ENCODE results near the gene SUSD3. TPM values are rescaled to one million over a fixed set of nuclear protein-coding genes. Genes with fewer than 3 reads are reported as not detected.

The SUSD3 gene
- total and polyA plus RNA-seq, 2 of the 4 experiments (the other 2 are of a cell fraction), result 0.54 to 1.5 TPM

DNA sequence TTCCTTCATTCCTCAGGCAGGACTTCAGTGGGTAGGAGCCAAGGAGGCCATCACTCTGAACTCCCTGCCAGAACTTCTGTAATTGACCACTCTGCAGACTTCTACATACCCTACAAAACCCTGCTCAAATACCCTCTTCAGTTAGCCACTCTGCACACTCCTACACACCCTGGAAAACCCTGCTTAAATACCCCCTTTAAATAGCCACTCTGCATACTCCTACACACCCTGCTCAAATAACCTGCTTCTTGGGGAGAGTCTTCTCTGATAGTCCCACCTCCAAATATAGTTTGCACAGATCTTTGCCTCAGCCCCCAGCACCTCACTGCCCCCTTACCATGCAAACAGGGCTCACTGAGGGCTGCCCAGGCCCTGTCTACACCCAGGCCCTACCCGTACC lies 18.9 kb downstream of the SUSD3 start:
- Histone ChIP-seq H3K9me1 (ENCODE audit: insufficient read depth, low read length) (no peaks in the 10 kb centered on the region; the same call in 1 of the 2 replicates), H3K4me2 (ENCODE audit: low read depth, low read length) (no peak overlapping the region), H3K79me1 (ENCODE audit: low read depth in 1 of 2, low read length in 2 of 2) (no peaks in the 10 kb centered on the region), H3K36me3 (ENCODE audit: control insufficient read depth, insufficient read depth, low read length) (no peaks in the 10 kb centered on the region), H3K9ac (ENCODE audit: low read depth, low read length) (no peak overlapping the region), H3K4me3 (ENCODE audit: insufficient read depth, low read depth, low read length) (no peak overlapping the region), H3K4ac (ENCODE audit: low read depth, low read length) (no peak overlapping the region), H4K20me1 (ENCODE audit: insufficient read depth, low read length) (no peaks in the 10 kb centered on the region), H3K4me1 (ENCODE audit: control insufficient read depth, insufficient read depth, low read length) (peaks cover 7% of the 10 kb centered on the region), H2BK120ac (ENCODE audit: low read depth, low read length) (no peak overlapping the region), H3K27me3 (ENCODE audit: control insufficient read depth, insufficient read depth, low read length) (no peaks in the 10 kb centered on the region; the same call in 1 of the 2 replicates), H3K14ac (replicated peaks; ENCODE audit: low read depth, low read length) (no peak overlapping the region), H3K56ac (ENCODE audit: extremely low read depth, insufficient read depth, low read length) (no peak overlapping the region), H2BK15ac (ENCODE audit: low read depth, low read length) (no peak overlapping the region), H4K8ac (ENCODE audit: low read depth in 2 of 2, low read length in 2 of 2) (no peak overlapping the region), H3K18ac (ENCODE audit: low read depth, low read length) (no peak overlapping the region), H4K5ac (ENCODE audit: low read depth, low read length) (no peak overlapping the region), H4K91ac (ENCODE audit: insufficient read depth, low read depth, low read length) (no peak overlapping the region), H2AFZ (replicated peaks; ENCODE audit: low read length, poor library complexity) (no peak overlapping the region), H3K23ac (ENCODE audit: low read depth, low read length) (no peak overlapping the region), H3K9me3 (ENCODE audit: control insufficient read depth, insufficient read depth, low read length) (no peaks in the 10 kb centered on the region), H2AK5ac (ENCODE audit: low read depth, low read length) (no peak overlapping the region), H3K27ac (ENCODE audit: insufficient read depth, low read length) (no peak overlapping the region), H2BK5ac (ENCODE audit: low read depth, low read length, poor library complexity, severe bottlenecking) (no peak overlapping the region), H2BK20ac (ENCODE audit: low read depth, low read length) (no peak overlapping the region), H2AK9ac (replicated peaks; ENCODE audit: low read depth, low read length, poor library complexity) (no peak overlapping the region)
- dilution Hi-C loops (cut with HindIII; ENCODE audit: low sequenced_read_pairs, unreplicated experiment) (no loop called here), intact Hi-C loops (cut with micrococcal nuclease) (no loop called here), in situ Hi-C loops (cut with MboI; ENCODE audit: low sequenced_read_pairs) (no loop called here)
- POLR2A ChIA-PET (ENCODE audit: unreplicated experiment), result no interaction called here
- DNase-seq, result no peak
- CTCF ChIA-PET, result no interaction called here
- BruUV-seq (replicated peaks), result no TSS peak
- no peak for TF ChIP-seq BHLHE40 (IDR thresholded peaks at IDR 0.05; ENCODE audit: low read depth, low read length)
- TF ChIP-seq, protein P1, sequence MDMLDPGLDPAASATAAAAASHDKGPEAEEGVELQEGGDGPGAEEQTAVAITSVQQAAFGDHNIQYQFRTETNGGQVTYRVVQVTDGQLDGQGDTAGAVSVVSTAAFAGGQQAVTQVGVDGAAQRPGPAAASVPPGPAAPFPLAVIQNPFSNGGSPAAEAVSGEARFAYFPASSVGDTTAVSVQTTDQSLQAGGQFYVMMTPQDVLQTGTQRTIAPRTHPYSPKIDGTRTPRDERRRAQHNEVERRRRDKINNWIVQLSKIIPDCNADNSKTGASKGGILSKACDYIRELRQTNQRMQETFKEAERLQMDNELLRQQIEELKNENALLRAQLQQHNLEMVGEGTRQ (IDR thresholded peaks at IDR 0.05; ENCODE audit: low read depth, low read length), result no peak
- no peak for TF ChIP-seq SMC3 (IDR thresholded peaks at IDR 0.05; ENCODE audit: low read depth, low read length)
- no peak for TF ChIP-seq MAFK (IDR thresholded peaks at IDR 0.05; ENCODE audit: low read depth, low read length)
- TF ChIP-seq, protein P2, sequence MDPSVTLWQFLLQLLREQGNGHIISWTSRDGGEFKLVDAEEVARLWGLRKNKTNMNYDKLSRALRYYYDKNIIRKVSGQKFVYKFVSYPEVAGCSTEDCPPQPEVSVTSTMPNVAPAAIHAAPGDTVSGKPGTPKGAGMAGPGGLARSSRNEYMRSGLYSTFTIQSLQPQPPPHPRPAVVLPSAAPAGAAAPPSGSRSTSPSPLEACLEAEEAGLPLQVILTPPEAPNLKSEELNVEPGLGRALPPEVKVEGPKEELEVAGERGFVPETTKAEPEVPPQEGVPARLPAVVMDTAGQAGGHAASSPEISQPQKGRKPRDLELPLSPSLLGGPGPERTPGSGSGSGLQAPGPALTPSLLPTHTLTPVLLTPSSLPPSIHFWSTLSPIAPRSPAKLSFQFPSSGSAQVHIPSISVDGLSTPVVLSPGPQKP (IDR thresholded peaks at IDR 0.05; ENCODE audit: borderline replicate concordance, low read depth, low read length), result no peak
- TF ChIP-seq POLR2A (IDR thresholded peaks at IDR 0.05; ENCODE audit: low read depth, low read length), result no peak
- TF ChIP-seq MAZ (IDR thresholded peaks at IDR 0.05; ENCODE audit: borderline replicate concordance, low read depth, low read length), result no peak
- TF ChIP-seq CHD1 (IDR thresholded peaks at IDR 0.05; ENCODE audit: low read depth, low read length), result no peak
- TF ChIP-seq RCOR1 (IDR thresholded peaks at IDR 0.05; ENCODE audit: insufficient replicate concordance, low read length), result no peak
- no peak for TF ChIP-seq CEBPB (IDR thresholded peaks at IDR 0.05; ENCODE audit: low read depth, low read length)
- TF ChIP-seq, protein P3, sequence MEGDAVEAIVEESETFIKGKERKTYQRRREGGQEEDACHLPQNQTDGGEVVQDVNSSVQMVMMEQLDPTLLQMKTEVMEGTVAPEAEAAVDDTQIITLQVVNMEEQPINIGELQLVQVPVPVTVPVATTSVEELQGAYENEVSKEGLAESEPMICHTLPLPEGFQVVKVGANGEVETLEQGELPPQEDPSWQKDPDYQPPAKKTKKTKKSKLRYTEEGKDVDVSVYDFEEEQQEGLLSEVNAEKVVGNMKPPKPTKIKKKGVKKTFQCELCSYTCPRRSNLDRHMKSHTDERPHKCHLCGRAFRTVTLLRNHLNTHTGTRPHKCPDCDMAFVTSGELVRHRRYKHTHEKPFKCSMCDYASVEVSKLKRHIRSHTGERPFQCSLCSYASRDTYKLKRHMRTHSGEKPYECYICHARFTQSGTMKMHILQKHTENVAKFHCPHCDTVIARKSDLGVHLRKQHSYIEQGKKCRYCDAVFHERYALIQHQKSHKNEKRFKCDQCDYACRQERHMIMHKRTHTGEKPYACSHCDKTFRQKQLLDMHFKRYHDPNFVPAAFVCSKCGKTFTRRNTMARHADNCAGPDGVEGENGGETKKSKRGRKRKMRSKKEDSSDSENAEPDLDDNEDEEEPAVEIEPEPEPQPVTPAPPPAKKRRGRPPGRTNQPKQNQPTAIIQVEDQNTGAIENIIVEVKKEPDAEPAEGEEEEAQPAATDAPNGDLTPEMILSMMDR (conservative IDR thresholded peaks at IDR 0.05; ENCODE audit: low read depth, low read length), result no peak
- TF ChIP-seq MXI1 (IDR thresholded peaks at IDR 0.05; ENCODE audit: borderline replicate concordance, low read depth, low read length), result no peak
- ATAC-seq (ENCODE audit: low read depth), result no peak
- WGBS, 2 experiments (ENCODE audit: extremely low coverage in 2 of 2, insufficient read length in 1 of 2), result no CpG with 5 or more reads among the region's 1 CpG
